GM03348 (cell line): ENCODE measurements around the gene ARHGAP30.
A peak's percentile ranks its signal among the peaks of the same experiment; 100 is the strongest.

Experiments
- DNase-seq: peaks from one replicate; pipeline ENCODE4 v3.0.0; 2012; ENCODE audit warnings: low spot score

Gene ARHGAP30

DNA sequence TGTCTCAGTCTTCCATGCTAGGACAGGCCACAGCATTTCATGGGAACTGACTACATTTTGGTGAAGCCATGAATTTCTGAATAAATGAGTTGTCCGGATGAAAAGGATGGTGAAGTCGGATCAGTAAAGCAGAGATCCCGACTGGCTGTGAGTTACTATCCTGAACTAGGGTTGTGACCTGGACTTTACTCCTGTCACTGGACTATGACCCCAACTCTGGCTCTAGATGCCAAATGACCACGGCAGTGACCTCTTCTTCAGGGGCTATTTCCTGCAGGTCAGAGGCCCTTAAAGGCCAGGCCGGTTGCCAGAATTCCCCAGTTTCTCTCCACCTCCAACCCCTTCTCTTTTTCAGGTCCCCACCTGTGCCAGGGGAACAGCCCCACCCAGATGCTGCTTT lies 21.4 kb upstream of the ARHGAP30 start:
- no peak for DNase-seq

DNA sequence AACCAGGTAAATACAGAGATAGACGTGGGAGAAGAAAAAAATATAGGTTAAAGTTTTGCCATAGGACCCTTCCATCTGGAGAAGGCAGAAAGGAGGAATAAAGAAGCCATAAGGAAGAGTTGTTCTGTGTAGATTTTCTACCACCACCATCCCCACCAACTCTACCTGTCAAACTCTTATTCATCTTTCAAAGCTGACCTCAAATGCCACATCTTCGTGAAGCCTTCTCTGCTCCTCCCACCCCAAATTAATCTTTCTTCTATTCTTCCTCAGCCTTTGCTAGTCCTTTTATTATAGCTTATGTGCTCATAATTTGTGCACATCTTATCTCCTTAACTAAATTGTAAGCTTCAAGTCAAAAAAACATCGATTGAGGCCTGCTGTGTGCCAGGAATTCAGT lies 20.9 kb upstream of the ARHGAP30 start:
- DNase-seq: no peak

DNA sequence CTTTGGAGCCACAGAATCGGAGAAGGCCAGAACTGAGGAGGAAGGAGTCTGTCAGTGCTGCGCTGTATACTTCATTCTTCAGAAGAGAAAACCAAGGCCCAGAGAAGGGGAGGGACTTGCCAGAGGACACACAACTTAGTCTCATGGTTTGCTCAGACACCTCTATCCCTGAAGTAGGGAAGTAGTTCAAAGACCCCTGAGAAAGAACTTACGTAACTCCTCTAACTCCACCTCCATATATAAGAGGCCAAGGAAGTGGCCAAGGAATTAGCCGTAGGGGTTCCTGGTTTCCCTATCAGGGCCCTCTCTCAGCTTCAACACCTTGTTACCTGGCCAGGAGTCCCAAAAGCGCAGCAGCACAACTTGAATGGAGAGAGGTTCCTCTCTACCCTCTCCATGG lies 20.2 kb upstream of the ARHGAP30 start:
- no peak for DNase-seq

DNA sequence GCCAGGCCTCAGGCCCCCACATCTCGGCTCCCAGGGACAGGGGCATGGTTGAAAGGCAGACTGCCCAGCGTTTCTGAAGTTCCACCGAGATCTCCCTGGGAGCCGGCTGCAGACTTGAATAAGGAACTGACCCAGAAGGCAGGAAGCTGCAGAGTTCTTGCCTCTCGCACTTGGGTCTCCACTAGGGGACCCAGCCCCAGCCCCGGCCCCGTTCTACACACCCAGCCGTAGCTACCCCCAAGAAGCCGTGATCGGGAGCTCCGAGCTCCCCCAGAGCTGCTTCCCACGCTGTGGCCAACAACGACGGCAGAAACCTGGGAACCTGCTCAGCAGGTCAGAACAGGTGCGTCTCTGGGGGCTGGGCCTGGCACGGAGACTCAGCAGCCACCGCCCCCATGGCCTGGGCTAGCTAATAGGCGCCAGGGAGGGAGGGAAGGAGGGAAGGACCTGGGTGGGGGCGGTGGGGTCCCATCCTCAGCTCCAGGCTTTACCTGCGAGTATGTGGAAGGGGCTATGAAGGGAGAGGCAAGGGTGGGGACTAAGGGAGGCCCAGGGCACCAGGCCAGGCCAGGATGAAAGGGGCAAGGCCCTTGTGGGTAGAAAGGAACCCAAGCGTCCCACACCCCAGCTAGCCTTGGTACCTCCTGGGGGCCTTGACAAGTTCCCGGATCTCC lies 19.7 kb upstream of the ARHGAP30 start, which contains the start of gene NECTIN4:
TSS of gene NECTIN4 (minus strand) at position 308 of the 674 bp plus-strand sequence. CDS start at position 46, 262 bp downstream.
- DNase-seq: no peak

DNA sequence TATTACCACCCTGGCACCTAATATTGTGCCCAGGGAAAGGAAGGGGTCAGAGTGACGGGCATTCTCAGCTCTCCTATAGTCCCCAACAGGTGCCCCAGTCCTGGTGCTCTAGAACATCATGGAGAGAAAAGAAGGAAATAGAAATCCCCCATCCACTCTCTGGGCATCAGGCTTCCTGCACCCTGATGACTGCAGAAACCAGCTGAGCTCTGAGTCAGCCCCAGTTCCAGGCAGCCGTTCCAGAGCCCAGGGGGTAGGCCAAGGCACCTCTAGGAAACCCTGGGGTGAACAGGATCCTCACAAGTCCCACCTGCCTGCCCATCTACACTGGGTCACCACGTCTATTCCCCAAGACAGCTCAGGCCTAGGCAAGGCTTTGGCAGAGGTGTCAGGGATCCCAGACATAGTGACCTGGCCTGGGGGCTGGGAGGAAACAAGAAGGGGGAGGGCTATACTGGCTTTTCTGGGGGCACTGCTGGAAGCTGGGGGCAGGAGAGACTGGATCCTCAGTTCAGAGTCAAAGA lies 19.0 kb upstream of the ARHGAP30 start:
- DNase-seq: peak; percentile 76

DNA sequence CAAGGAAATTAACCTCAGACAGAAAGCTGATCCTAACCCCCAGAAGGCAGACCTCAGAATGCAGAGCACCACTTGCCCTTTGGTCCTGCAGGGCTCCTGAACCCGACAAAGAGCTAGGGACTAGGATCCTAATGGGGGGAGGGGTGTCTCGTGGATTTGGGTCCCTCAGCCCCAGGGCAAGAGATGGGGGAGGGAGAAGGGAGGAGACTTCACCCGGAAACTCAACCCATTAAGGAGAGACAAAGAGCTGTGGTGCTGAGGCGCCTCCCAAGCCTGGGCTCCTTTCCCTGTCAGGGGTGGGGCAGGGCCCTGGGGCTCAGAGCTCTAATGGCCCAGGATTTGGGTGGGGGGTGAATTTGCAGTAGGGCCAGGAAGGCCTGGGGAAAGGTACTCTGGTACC lies 16.8 kb upstream of the ARHGAP30 start:
- no peak for DNase-seq

DNA sequence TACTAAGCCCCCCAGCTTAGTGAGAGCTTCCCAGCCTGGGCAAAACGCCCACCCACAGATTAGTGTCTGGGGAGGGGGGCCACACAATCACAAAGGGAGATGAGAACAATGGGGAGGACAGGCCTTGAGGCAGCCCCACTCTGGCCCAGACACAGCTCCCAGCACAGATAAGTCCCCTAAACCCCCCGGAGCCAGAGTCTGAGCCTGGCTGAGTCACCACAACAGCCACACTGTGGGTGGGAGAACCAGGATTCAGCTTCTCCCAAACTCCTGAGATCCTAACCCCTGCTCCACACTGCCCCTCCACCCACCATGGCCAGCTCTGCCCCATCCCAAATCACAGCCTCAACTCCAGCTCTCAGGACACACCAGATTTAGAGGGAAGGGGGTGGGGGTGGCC lies 15.5 kb upstream of the ARHGAP30 start:
- peak; percentile 44 for DNase-seq

DNA sequence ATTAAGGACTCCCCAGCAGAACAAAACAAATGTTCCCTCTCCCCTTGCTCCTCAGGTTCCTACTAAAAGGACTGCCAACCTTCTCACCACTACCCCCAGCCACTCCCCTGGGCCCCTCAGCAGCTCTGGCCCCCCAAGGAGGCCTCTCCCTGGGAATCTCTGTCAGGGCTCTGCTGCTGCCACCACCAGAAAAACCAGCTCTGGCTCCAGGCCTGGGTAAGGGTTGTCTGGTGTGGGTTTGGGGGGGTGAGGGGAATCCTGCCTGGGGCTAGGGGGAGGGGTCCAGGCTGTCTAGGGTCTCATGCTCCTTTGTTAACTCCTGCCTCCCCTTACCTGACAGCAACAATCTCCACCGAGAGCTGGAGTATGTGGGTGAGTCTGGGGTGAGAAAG lies 14.9 kb upstream of the ARHGAP30 start:
- no peak for DNase-seq

DNA sequence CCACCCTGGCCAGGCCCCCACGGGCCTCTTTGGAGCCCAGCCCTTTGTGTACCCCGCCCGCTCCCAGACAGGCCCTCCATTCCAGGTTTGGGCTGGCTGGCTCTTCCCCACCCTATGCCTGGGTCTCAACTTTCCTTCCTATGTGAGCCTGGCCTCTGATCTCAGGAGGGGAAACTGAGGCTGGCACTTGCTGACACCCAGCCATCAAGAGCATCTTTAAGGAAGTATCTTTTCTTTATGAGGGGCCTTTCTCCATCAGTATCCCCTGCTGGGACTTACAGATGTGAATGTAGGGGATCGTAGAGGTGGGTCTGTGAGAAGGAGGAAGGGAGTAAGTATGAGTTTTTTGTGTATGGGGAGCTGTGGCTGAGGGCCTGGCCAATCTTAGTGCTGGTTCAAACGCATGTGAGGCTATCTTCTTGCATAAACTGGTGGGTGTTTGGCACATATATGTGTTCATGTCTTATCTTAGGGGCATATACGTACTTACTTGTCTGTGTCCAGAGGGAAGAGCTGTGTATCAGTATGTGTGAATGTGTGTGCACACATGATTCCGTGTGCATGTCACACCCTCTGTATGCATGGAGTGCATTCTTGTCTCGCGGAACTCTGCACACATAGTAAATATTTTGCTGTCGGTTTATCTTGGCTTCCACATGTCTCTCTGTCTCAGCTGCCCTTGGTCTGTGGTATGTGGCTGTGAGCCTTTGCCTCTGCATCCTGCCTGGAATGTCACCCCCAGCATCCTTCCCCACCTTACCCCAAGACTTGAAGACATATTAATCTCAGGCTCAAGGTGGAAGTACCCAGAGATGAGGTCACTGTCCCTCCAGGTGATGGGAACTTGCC lies 14.3 kb upstream of the ARHGAP30 start:
- DNase-seq: peak; percentile 29

DNA sequence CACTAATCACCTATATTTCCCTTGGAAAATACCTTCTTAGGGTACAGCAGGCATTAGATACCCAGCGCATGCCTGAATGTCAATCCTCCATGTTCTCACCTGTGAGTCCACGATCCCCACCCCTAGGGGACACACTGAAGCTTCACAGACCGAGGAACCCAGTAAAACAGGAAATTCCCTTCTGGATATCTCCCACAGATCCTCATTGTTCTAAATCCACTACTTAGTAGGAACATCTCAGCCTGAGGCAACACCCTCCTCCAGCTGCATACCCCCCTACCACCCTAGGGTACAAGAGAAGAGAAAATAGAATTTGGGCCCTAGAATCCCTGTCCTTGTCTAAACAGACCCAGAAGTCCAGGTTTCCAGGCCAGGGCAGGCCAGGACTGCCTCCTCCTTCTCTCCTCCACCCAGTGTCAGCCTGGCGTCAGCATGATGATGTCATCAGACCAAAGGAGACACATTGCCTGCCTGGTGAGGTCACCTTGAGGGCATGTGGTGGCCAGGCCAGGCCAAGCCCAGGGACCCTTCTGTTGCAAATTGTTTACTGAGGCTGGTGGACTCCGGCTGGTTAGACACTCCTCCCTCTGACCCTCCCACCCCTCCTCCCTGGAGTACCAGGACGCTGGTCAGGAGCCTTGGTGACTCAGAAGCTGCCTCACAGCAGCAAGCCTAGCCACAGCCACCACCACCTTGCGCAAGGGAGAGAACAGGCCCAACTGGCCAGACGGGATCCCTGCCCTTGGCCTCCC lies 13.5 kb upstream of the ARHGAP30 start:
- DNase-seq: peak; percentile 94

DNA sequence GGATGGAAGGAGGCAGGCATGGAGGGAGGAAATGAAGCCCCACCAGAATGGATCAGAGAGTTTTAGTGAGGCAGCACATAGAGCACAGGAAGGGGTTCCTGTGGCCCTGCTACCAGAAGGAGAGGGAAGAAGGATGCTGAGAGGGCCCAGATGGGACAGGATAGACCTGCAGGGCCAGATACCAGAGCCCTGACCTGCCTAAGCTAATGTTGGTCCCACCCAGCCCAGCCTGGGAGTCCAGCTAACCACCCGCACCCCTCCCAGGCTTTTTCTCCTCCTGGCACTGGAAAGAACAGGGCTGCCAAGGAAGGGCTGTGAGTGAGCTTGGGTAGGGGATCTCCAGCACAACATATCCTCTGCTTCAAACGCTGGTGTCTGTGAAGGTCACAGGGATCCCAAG lies 12.8 kb upstream of the ARHGAP30 start:
- no peak for DNase-seq

DNA sequence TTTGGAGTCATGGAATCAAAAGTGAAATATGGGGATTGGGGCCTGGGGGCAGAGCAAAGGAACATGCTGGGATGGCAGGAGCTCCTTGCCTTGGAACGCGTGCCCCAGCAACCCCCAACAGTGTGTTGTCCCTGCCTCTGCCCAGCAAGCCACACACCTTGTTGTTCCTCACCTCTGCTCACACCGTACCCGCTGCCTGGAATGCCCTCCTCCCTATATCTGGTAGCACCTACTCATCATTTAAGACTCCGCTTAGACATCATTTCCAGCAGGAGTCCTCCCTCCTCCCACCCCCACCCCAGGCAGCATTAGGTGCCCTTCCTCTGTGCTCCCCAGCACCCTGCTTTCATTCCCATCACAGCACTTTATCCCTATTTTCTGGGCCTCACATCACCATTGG lies 11.8 kb upstream of the ARHGAP30 start:
- DNase-seq: no peak

DNA sequence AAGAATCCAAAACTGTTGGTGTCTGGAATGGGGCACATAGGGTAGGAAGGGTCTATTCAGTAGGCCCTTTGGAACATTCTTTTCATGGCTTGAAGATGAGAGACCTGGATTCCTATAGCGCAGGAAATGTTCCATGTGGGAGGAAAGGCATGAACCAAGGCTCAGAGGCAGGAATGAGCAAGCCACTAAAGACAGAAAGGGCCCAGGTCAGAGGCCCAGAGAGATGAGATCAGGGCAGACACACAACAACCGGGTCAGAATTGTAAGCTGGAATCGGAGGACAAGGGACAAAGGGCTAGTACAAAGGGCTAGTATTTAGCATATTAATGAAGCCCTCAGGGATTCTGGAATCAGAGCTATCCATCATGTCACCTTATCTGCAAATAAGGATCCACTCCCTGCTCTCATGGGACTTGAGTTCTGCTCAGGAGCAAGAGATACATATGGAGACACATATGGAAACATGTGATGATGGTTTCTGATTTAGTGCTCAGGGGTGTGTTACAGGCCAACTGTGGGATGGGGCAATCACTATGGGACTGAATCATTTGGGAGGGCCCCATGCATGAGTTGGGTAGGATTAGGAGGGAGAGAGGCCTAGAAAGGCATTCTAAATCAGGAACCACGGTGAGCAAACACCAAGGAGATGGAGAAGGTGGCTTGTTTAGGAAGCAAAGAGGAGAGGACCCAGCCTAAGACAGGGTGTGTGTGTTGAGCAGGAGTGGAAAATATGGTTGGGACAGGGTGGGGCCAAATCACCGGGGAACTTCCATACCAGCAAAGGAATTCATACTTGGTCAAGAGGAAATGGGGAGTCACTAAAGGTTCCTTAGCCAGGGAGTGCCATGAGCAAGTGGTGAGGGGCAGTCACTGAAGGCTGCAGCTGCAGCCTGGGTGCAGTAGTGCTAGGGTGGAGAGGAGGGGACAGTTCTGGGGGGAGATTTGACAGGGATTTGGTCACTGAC lies 11.0 kb upstream of the ARHGAP30 start:
- peak; percentile 46 for DNase-seq

DNA sequence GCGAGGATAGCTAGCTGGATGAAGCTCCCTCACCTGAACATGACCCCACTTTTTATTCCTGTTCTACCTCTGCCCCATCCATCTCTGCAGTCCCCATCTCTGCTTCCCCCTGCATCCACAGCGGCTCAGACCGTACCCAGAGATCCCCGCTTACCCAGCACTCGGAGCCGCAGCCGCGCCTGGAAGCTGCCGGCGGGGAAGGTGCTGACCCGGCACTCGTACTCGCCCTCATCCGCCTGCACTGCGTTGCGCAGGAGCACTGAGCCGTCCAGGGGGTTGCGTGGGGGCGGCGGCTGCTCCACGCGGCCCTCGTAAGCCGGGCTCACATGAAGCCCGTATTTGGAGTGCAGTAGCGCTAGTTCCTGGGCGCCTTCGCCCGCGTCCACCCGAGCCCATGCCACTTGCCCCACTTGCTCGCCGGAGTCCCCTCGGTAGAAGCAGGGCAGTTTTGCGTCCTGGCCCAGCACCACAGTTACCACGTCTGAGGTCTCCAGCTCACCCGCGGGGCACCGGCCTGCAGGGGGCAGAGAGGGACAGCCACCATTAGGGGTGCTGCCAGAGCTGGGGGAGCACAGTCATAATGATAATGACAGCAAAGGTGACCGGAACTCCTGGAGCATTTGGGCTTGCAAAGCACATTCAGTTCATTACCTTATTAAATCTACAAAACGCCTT lies 9.9 kb upstream of the ARHGAP30 start:
- no peak for DNase-seq

DNA sequence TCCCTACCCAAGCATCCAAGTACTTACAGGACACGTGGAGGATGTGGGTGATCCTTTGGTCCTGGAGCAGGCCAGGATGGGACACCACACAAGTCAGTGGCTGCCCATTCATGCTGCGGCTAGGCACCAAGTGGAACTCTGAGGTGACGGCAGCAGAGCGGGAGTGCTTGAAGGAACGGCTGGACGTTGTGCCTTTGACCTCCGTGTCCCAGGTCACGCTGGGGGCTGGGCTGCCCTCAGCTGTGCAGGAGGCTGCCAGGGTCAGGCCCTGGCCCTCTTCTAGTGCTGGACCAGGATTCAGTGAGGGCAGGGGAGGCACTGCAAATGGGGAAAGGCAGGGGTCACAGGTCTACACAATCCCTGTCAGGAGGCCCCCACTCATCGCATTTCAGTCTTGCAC lies 7.7 kb upstream of the ARHGAP30 start:
- DNase-seq: no peak

DNA sequence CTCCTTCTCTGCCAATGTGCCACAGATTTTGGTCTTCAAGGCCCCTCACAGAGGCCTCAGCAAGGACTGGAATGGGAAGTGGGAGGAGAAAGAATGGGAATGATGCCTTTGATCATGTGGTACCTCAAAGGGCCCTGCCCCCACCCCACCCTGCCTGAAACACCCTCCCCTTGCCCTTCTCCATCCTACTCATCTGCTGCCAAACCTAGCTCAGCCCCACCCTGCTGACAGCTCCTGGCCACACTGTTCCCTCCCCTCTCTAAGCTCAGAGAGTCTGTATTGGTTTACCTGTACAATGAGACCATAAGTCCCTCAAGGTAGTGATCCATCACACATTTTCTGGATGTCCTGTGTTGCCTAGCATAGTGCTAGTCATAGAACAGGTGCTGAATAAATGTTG lies 6.7 kb upstream of the ARHGAP30 start:
- DNase-seq: no peak

DNA sequence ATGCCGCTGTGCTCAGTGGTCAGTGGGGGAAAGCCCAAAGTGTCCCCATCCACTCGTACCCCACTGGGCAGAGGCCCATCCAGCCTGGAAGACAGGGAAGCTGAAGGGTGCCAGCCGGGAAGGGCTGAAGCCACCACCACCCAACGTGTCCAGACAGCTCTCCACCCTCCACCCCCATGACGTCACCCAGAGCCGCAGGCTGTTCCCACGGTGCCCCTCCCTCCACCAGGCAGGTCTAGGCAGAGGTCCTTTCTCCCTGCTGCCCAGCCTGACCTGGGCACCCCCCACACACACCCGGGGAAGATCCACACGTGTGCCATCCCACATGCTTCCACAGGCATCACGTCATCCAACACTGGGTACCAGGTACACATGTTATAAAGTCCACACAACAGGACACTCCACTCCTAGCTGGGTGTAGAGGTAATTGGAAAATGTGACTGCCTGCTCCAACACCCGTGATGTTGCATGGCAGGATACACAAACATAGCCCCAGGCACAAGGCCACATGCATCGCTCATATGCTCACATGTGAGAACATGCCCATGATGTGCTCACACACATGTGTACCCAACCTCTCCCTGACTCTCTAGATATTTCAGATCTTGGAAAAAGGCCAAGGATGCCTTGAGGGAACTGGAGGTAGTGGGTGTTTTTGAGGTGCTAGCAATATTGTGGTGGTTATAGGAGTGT lies 5.1 kb upstream of the ARHGAP30 start:
- no peak for DNase-seq

DNA sequence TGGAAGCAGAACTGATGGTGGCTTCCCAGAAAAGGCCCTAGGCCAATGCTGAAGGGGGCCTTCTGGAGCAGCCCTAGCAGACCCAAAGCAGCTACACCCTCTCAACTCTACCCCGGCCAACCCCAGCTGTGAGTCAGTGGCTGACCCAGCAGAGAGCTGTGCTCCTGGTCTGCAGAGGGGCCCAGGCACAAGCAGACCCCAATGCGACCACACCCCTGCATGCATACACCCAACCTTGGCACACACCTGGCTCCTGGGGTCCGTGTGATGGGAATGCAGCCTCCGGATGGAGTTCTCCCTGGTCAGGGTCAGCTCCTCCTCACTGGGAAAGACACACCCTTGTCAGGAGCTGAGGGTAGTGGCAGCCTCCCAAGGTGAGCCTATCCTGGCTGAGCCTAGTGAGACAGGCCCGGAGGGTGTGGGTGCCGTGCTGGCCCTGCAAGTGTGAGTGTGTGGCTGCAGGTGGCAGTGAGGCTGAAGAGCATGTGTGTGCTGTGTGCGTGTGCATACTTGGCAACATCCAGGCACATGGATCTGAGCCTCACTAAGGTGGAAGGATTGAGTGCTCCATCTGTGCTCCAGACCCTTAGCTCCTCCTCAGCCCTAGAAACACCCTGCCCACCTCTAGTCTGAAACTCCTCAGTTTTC lies 3.9 kb upstream of the ARHGAP30 start:
- no peak for DNase-seq

DNA sequence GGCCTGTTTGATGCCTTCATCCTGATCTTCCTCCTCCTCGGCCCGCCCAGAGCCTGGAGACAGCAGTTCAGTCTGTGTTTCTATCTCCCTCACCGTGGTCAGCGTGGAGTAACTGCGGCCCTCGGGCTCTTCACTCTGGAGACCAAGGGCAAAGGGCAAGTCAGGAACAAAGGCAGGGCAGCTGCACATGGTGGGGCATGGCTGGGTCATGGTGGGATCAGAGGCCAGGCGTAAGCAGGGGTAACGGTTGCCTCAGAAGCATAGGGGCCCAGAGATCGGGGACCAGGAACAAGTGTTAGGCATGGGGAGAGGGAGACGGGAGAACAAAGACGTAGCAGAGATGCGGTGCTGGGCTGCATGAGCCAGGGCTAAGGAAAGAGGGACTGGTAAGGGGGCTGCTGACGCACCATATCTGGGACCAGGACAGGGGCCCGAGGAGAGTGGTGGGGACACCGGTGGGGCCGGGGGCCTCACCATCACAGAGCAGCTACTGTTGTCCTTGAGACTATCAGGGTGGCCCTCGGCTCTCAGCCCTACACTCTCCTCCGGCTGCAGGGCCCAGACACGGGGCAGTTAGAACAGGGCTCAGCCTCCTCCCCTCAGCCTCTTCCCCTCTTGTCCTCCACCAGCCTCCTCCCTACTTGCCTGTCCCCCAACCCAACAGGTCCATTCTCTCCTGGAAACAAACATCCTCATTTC lies 3.2 kb upstream of the ARHGAP30 start:
- no peak for DNase-seq
